AG08395 (cell line): Measurements from ENCODE around the gene TIMM44.

Experiments used
- DNase-seq: peaks from one replicate; pipeline ENCODE4 v3.0.0; 2012; ENCODE audit warnings: mixed read lengths, low spot score

TIMM44 gene

GRCh38 chr19:7914099-7914498 is 29.4 kb downstream of the TIMM44 start:
- DNase-seq = no peak

- no peak for DNase-seq
These were observed 29.8 kb downstream of the TIMM44 start for GRCh38 chr19:7913652-7914051.

GRCh38 chr19:7912697-7913564 is 30.5 kb downstream of the TIMM44 start:
- DNase-seq = no peak

- no peak for DNase-seq
These were observed 31.2 kb downstream of the TIMM44 start for GRCh38 chr19:7912144-7912696.

- DNase-seq = no peak
These were observed 31.8 kb downstream of the TIMM44 start for GRCh38 chr19:7911508-7912143.

GRCh38 chr19:7910321-7911161 is 32.9 kb downstream of the TIMM44 start:
- no peak for DNase-seq

- DNase-seq = no peak
These were observed 33.9 kb downstream of the TIMM44 start for GRCh38 chr19:7909471-7910067.

- no peak for DNase-seq
These were observed 34.6 kb downstream of the TIMM44 start for GRCh38 chr19:7908742-7909461.

- no peak for DNase-seq
These were observed 35.3 kb downstream of the TIMM44 start for GRCh38 chr19:7908078-7908699.

GRCh38 chr19:7907544-7907943 is 35.9 kb downstream of the TIMM44 start:
- DNase-seq = no peak

GRCh38 chr19:7907122-7907521 is 36.3 kb downstream of the TIMM44 start:
- DNase-seq = no peak

- DNase-seq = no peak
These were observed 37.6 kb downstream of the TIMM44 start for GRCh38 chr19:7905859-7906258.

GRCh38 chr19:7905268-7905667 is 38.2 kb downstream of the TIMM44 start:
- no peak for DNase-seq

- peak; percentile 62 for DNase-seq
These were observed 39.1 kb downstream of the TIMM44 start for GRCh38 chr19:7904074-7905020.

- DNase-seq = peak; percentile 100
These were observed 40.0 kb downstream of the TIMM44 start, which contains the start of gene MAP2K7 for GRCh38 chr19:7903244-7904073. TSS of gene MAP2K7 (plus strand) at chr19:7903877. CDS start at chr19:7903945, 68 bp downstream.

- no peak for DNase-seq
These were observed 40.6 kb downstream of the TIMM44 start for GRCh38 chr19:7902796-7903243.

- DNase-seq = no peak
These were observed 42.1 kb downstream of the TIMM44 start for GRCh38 chr19:7901337-7901736.

GRCh38 chr19:7900931-7901330 is 42.5 kb downstream of the TIMM44 start:
- no peak for DNase-seq
